Kidney (tissue), 14 donors: ENCODE data around the gene NINJ2. TPM values are rescaled to one million over a fixed set of nuclear protein-coding genes. Genes with fewer than 3 reads are reported as not detected.

ENCODE experiments used
- DNase-seq, 5 donors: peaks; one replicate each; pipeline ENCODE4 v3.0.0-alpha.2; 2013 to 2020
- FAIRE-seq: peaks from 2 replicates; lab custom pipeline; 2012; peaks lifted over from hg19 to GRCh38; lab: Jason Lieb, UNC
- H3K27ac ChIP-seq, 2 donors: one replicate each; pipeline ENCODE4 v1.7.0; 2013; ENCODE audit warnings: low read depth in 2 of 2, low read length in 2 of 2, inconsistent platforms in 1 of 2
- H3K27me3 ChIP-seq: one replicate; pipeline ENCODE4 v1.7.1; 2013; ENCODE audit warnings: low read length, inconsistent platforms; ENCODE audit not compliant: control insufficient read depth, insufficient read depth
- H3K36me3 ChIP-seq, 3 donors: one replicate each; pipeline versions ENCODE4 v1.7.0 to v1.7.1; 2013; ENCODE audit warnings: low read length in 3 of 3, control low read depth in 1 of 3, inconsistent platforms in 1 of 3; ENCODE audit not compliant: insufficient read depth in 3 of 3, control insufficient read depth in 2 of 3
- H3K4me1 ChIP-seq, 3 donors: one replicate each; pipeline versions ENCODE4 v1.7.0 to v1.7.1; 2013; ENCODE audit warnings: low read length in 3 of 3, inconsistent platforms in 1 of 3, low read depth in 1 of 3; ENCODE audit not compliant: control insufficient read depth in 2 of 3, insufficient read depth in 2 of 3
- H3K4me3 ChIP-seq, 3 donors: one replicate each; pipeline versions ENCODE4 v1.7.0 to v1.8.1; 2013; ENCODE audit warnings: low read length in 3 of 3, control low read depth in 1 of 3, inconsistent platforms in 1 of 3
- H3K9ac ChIP-seq, 3 donors: one replicate each; pipeline versions ENCODE4 v1.7.0 to v1.7.1; 2013; ENCODE audit warnings: low read length in 3 of 3, control low read depth in 1 of 3, inconsistent platforms in 1 of 3
- H3K9me3 ChIP-seq, 3 donors: one replicate each; pipeline versions ENCODE4 v1.7.0 to v1.7.1; 2013; ENCODE audit warnings: low read length in 3 of 3, control low read depth in 1 of 3, inconsistent platforms in 1 of 3; ENCODE audit not compliant: control insufficient read depth in 2 of 3, insufficient read depth in 1 of 3
- CTCF ChIP-seq: IDR thresholded peaks from 3 replicates; pipeline ENCODE4 v1.5.1; 2012; ENCODE audit warnings: mild to moderate bottlenecking, moderate library complexity, borderline replicate concordance; ENCODE audit not compliant: insufficient read depth; ENCODE audit errors: extremely low read depth
- intact Hi-C: fragments of 100-400 bp; cut with DNase I; formaldehyde crosslinking; loops from one replicate; pipeline ENCODE4 v1.11.1; 2022
- polyA plus RNA-seq: library from polyadenylated mRNA; stranded (reverse); fragments of 350-450 nt; fragmentation: Illumina TruSeq; extraction: RNeasy Lipid Tissue Mini Kit (QIAGEN cat#74804); gene quantifications from one replicate; pipeline ENCODE4 v1.2.3, GENCODE V29; 2014; ENCODE audit warnings: low read depth, low replicate concordance; ENCODE audit not compliant: insufficient read depth
- total RNA-seq: library from RNA; stranded (reverse); fragmentation: NEBNext Ultra II Directional; extraction: Animal tissue kit (Norgen Biotek cat#: 25700); gene quantifications from one replicate; pipeline ENCODE4 v1.2.1, GENCODE V29; 2021
- donor health status: control.
- donor health status: control.
- donor health status: control.
- donor health status: control.
- donor health status: control.
- donor health status: DM: yes; HTN: yes; CAD: no.
- donor health status: Normal renal cell carcinoma (clear cell type).

Gene NINJ2
- total and polyA plus RNA-seq, 2 donors from 2014 or later, result 0.69 to 2.8 TPM

GRCh38 chr12:570921-571794 is 92.1 kb downstream of the NINJ2 start:
- no peaks in the 10 kb centered on the region for H3K27me3 ChIP-seq
- no peak for TF ChIP-seq CTCF
- no peaks in the 10 kb centered on the region for H3K9me3 ChIP-seq
- H3K27ac ChIP-seq, result peak overlapping the region; percentile 67 to 76
- DNase-seq (peak in 4 of 5 donors; percentile 22 to 85 (median 58)), FAIRE-seq (no peak)
- intact Hi-C loops, result loop anchor here (10.0 kb wide), 1 partner anchor 244 kb away; no protein-coding TSS in a partner anchor
- no peaks in the 10 kb centered on the region for H3K36me3 ChIP-seq
- no peak overlapping the region for H3K9ac ChIP-seq
- peaks cover 0 to 12% (median 0%) of the 10 kb centered on the region in 3 donors for H3K4me1 ChIP-seq
- peak overlapping the region in 1 of 3 donors; percentile 76 for H3K4me3 ChIP-seq

GRCh38 chr12:570435-570920 is 92.8 kb downstream of the NINJ2 start:
- DNase-seq (peak; percentile 35 to 94 (median 66)), FAIRE-seq (no peak)
- Histone ChIP-seq H3K27me3 (no peaks in the 10 kb centered on the region), H3K36me3 (no peaks in the 10 kb centered on the region), H3K27ac (peak overlapping the region; percentile 67 to 76), H3K4me3 (peak overlapping the region; percentile 46 to 76 (median 51)), H3K9me3 (no peaks in the 10 kb centered on the region), H3K4me1 (peaks cover 0 to 7% (median 0%) of the 10 kb centered on the region in 3 donors), H3K9ac (peak overlapping the region in 1 of 3 donors; percentile 41)
- TF ChIP-seq CTCF, result no peak
- intact Hi-C loops, result loop anchor here (10.0 kb wide), 1 partner anchor 244 kb away; no protein-coding TSS in a partner anchor

GRCh38 chr12:569803-570434 is 93.3 kb downstream of the NINJ2 start:
- Histone ChIP-seq H3K4me3 (peak overlapping the region; percentile 46 to 76 (median 51)), H3K27me3 (no peaks in the 10 kb centered on the region), H3K36me3 (no peaks in the 10 kb centered on the region), H3K9ac (peak overlapping the region in 1 of 3 donors; percentile 62), H3K27ac (peak overlapping the region in 1 of 2 donors; percentile 76), H3K4me1 (peaks cover 0 to 6% (median 0%) of the 10 kb centered on the region in 3 donors), H3K9me3 (no peaks in the 10 kb centered on the region)
- peak; percentile 94 for TF ChIP-seq CTCF
- intact Hi-C loops, result loop anchor here (10.0 kb wide), 1 partner anchor 245 kb away; no protein-coding TSS in a partner anchor
- peak; percentile 88 to 95 (median 91) for DNase-seq
- no peak for FAIRE-seq
